Activated naive CD8-positive, alpha-beta T cell treated with anti-CD3 and anti-CD28 coated beads, Interleukin-2, amount 50 U/mL, for 24 hours (primary cell): ENCODE data around the gene SPC25.
A peak's percentile ranks its signal among the peaks of the same experiment; 100 is the strongest.

Source experiments
- ATAC-seq: fragments of 150-1000 bp; cut with Tn5 transposase; one replicate; pipeline ENCODE4 v1.10.0; 2021
- DNase-seq: peaks from one replicate; pipeline ENCODE4 v3.0.0; 2021
- H3K27ac Mint-ChIP-seq: one replicate; pipeline ENCODE4 v1.8.0; 2021; ENCODE audit warnings: mild to moderate bottlenecking, mixed read lengths
- H3K27me3 Mint-ChIP-seq: one replicate; pipeline ENCODE4 v1.8.0; 2021; ENCODE audit warnings: mixed read lengths
- H3K36me3 Mint-ChIP-seq: one replicate; pipeline ENCODE4 v1.8.0; 2021; ENCODE audit warnings: low read depth, mixed read lengths
- H3K4me1 Mint-ChIP-seq: one replicate; pipeline ENCODE4 v1.8.0; 2021; ENCODE audit warnings: mixed read lengths
- H3K4me3 Mint-ChIP-seq: one replicate; pipeline ENCODE4 v1.8.0; 2021; ENCODE audit warnings: mild to moderate bottlenecking, moderate library complexity, mixed read lengths
- H3K9me3 Mint-ChIP-seq: one replicate; pipeline ENCODE4 v1.8.0; 2021; ENCODE audit warnings: mixed read lengths

SPC25 gene

DNA sequence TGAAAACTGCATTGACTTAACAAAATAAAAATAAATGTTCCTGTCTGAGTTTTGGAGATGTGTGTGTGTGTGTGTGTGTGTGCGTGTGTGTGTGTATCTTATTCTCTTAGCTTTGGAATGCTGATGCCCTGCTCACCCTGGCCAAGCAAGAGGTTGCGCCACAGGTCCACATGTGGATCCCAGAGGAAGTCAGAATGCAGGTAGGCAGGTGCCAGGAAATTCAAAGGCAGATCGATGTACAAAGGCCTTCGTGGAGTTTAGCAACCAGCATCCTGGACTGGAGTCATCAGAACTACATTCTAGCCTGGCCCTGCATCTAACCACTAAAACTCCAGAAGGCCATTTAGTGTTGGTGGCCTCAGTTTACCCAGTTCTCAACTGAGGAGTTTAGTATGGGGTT lies 23.3 kb upstream of the SPC25 start:
- DNase-seq (no peak), ATAC-seq (no peak)
- H3K4me1 Mint-ChIP-seq, result peaks cover 12% of the 10 kb centered on the region
- H3K27ac Mint-ChIP-seq, result no peak overlapping the region
- H3K36me3 Mint-ChIP-seq, result no peaks in the 10 kb centered on the region
- peaks cover 28% of the 10 kb centered on the region for H3K27me3 Mint-ChIP-seq
- H3K4me3 Mint-ChIP-seq, result no peak overlapping the region
- H3K9me3 Mint-ChIP-seq, result no peaks in the 10 kb centered on the region

DNA sequence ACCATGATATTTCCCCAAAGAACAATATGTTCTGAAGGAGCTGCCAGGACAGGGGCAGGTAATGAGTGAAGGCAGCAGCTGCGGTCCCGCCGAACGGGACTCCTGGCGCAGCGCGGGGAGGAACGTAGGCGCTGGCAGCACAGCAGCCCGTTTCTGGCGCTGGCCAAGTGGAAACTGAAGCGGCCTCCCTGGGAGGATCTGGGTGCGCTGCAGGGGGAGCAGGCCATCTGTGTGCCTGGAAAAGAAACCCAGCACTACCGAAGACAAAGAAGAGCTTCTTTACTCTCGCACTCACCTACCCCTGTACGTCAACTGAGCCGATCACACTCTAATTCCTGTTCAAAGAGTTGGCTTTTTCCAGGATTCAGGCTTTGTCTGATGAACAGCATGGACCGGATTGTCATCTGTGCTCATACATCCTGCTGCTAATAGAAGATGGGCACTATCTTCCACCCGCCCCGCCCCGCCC lies 22.7 kb upstream of the SPC25 start:
- H3K4me3 Mint-ChIP-seq, result no peak overlapping the region

DNA sequence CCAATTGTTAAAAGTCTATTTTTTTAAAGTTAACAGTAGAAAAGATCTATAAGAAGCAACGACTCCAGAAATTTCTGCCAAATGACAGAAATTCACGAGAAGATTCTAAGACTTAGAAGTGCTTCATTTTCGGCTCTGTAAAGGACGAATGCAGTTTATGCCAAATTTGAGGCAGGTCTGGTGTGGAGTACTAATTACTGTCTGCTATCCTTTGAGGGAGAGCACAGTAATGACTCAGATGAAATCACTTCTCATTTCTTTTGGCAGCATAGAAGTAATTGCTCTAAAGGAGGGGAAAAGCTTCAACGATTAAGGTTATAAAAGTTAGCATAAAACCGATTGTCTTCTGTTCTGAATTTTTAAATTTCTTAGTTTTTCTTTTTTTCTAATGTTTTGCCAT lies 22.2 kb upstream of the SPC25 start:
- peaks cover 27% of the 10 kb centered on the region for H3K27me3 Mint-ChIP-seq
- H3K36me3 Mint-ChIP-seq, result no peaks in the 10 kb centered on the region
- H3K4me3 Mint-ChIP-seq, result no peak overlapping the region
- ATAC-seq, result no peak
- H3K4me1 Mint-ChIP-seq, result peaks cover 12% of the 10 kb centered on the region
- DNase-seq, result no peak
- H3K27ac Mint-ChIP-seq, result no peak overlapping the region
- no peaks in the 10 kb centered on the region for H3K9me3 Mint-ChIP-seq

More for the DNA sequence above, 22.7 kb upstream of the SPC25 start:
- ATAC-seq (no peak), DNase-seq (peak; percentile 4)
- Mint-ChIP-seq H3K36me3 (no peaks in the 10 kb centered on the region), H3K27ac (no peak overlapping the region), H3K9me3 (no peaks in the 10 kb centered on the region), H3K27me3 (peaks cover 27% of the 10 kb centered on the region), H3K4me1 (peaks cover 12% of the 10 kb centered on the region)

DNA sequence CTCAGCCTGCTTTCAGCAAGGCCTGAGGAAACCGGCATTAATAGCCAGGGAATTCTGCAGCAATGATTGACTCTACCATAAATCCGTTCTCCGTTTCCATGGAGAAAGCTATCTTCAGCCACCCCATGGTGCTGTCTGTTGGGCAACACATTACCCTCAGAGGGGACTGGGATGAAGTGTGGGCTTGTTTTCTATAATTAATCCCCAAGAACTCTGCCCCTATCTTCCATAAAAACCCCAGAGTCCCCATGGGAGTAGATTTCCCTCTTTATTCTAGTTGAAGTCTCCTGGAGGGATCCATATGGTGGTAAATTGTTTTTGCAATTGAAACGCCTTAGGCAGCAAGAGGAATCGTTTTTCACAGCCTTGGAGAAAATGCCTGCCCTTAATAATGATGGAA lies 20.1 kb upstream of the SPC25 start:
- DNase-seq, result no peak
- H3K27me3 Mint-ChIP-seq, result peaks cover 32% of the 10 kb centered on the region
- H3K9me3 Mint-ChIP-seq, result no peaks in the 10 kb centered on the region
- H3K27ac Mint-ChIP-seq, result no peak overlapping the region
- H3K36me3 Mint-ChIP-seq, result no peaks in the 10 kb centered on the region
- no peak for ATAC-seq
- H3K4me3 Mint-ChIP-seq, result no peak overlapping the region
- H3K4me1 Mint-ChIP-seq, result peaks cover 5% of the 10 kb centered on the region

DNA sequence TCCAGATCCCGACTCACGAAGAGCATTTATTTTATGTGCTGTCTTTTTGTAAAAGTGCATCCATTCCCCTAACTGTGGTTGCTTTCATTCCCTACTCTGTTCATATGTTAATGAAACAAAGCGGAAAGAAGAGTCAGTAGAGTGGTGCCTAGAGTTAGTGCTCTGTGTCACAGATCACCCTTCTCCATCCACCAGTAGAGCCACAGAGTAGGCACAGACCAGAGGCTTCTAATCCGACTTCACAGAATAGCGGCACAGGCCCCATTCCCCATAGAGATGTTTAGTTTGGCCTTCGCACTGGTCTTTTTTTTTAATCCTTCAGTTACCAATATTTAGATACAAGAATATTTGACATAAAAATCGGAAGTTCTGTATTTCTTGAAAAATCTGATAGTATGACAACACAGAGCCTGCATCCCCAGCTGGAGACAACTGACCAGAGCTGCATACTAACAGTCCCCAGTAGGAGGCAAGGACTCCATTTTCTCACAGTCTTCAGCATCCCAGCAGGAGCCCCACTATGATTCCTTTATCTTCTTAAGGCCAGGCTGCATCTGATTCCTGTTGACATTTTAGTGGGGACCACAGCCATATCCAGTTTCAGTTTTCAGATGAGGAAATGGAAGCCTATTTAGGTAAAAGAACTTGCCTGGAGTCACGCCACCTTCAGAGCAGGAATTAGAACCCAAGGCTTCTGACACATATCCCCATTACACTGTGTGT lies 17.9 kb upstream of the SPC25 start:
- Mint-ChIP-seq H3K36me3 (no peaks in the 10 kb centered on the region), H3K9me3 (no peaks in the 10 kb centered on the region), H3K4me1 (peaks cover 2% of the 10 kb centered on the region), H3K27me3 (peaks cover 29% of the 10 kb centered on the region), H3K4me3 (no peak overlapping the region), H3K27ac (no peak overlapping the region)
- DNase-seq (no peak), ATAC-seq (no peak)

DNA sequence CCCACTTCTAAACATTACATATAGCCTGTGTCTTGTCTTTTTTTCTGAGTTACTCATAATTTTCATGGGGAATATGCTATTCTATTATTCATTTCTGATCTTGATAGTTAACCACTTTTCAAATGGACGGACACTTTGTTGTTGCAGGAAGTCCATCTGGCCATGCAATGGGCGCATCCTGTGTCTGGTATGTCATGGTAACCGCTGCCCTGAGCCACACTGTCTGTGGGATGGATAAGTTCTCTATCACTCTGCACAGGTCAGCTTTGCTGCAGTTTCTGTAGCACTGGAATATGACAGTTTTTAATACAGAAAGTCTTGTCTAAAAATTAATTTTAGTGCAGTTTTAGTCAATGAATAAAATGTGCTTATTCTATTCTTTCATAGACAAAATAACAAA lies 14.1 kb upstream of the SPC25 start:
- H3K27me3 Mint-ChIP-seq, result peaks cover 13% of the 10 kb centered on the region
- H3K4me1 Mint-ChIP-seq, result no peaks in the 10 kb centered on the region
- no peak for ATAC-seq
- H3K27ac Mint-ChIP-seq, result no peak overlapping the region
- H3K36me3 Mint-ChIP-seq, result no peaks in the 10 kb centered on the region
- H3K4me3 Mint-ChIP-seq, result no peak overlapping the region
- no peak for DNase-seq
- no peaks in the 10 kb centered on the region for H3K9me3 Mint-ChIP-seq

DNA sequence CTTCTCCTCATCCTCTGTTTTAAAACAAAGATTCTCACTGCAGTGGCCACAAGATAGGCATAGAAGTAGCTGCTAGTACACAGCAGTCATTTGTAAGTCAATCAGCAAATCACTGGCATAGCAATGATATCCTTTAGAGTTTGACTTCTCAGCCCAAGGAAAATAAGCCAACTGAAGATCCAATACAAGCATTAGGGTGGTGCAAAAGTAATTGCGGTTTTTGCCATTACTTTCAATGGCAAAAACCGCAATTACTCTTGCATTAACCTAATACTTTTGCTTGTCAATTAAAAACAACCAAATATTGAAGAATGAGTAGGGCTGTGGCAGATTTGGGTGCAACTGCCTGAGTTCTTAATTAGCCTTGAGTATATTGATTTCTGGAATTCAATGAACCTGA lies 13.7 kb upstream of the SPC25 start:
- peaks cover 16% of the 10 kb centered on the region for H3K27me3 Mint-ChIP-seq
- no peak for DNase-seq
- no peaks in the 10 kb centered on the region for H3K9me3 Mint-ChIP-seq
- no peak overlapping the region for H3K27ac Mint-ChIP-seq
- ATAC-seq, result no peak
- H3K4me1 Mint-ChIP-seq, result no peaks in the 10 kb centered on the region
- H3K4me3 Mint-ChIP-seq, result no peak overlapping the region
- no peaks in the 10 kb centered on the region for H3K36me3 Mint-ChIP-seq

DNA sequence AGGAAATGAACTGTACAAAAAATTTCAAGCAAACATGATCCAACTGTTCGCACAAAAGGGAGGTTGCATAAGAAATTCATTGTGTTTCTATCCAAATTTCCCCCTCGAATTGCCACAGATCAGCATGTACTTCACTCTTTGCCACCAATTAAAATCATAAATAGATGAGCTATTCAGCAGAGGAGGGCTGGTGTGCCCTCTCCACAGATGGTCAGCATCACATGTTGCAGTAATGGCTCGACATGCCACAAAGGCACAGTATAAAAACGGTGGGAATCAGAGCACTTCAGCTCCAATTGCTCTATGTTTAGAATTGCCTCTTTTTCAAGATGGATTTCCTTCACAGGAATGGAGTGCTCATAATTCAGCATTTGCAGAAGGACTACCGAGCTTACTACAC lies 10.8 kb upstream of the SPC25 start, which contains the start of gene G6PC2:
Gene G6PC2 (plus strand): TSS at position 289 of the 400 bp plus-strand sequence. CDS start 41 bp downstream, at position 330.
- ATAC-seq (no peak), DNase-seq (no peak)
- Mint-ChIP-seq H3K9me3 (no peaks in the 10 kb centered on the region), H3K27ac (no peak within 1 kb of the TSS), H3K4me1 (no peaks in the 10 kb centered on the region), H3K27me3 (peaks cover 14% of the 10 kb centered on the region), H3K36me3 (no peaks in the 10 kb centered on the region), H3K4me3 (no peak within 1 kb of the TSS)

DNA sequence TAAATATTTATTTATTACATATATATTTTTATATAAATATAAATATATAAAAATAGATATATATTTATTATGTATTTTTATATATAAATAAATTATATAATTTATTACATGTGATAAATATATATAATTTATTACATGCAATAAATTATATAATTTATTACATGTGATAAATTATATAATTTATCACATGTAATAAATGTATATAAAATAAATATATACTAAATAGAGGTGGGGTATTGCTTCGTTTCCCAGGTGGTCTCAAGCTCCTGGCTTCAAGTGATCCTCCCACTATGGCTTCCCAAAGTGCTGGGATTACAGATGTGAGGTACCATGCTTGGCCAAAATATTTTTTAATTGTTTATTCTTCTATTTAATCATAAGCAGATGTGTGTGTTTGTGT lies 7.2 kb upstream of the SPC25 start:
- no peak overlapping the region for H3K27ac Mint-ChIP-seq
- DNase-seq (no peak), ATAC-seq (no peak)
- no peaks in the 10 kb centered on the region for H3K9me3 Mint-ChIP-seq
- peaks cover 10% of the 10 kb centered on the region for H3K27me3 Mint-ChIP-seq
- H3K36me3 Mint-ChIP-seq, result no peaks in the 10 kb centered on the region
- H3K4me3 Mint-ChIP-seq, result no peak overlapping the region
- H3K4me1 Mint-ChIP-seq, result no peaks in the 10 kb centered on the region

DNA sequence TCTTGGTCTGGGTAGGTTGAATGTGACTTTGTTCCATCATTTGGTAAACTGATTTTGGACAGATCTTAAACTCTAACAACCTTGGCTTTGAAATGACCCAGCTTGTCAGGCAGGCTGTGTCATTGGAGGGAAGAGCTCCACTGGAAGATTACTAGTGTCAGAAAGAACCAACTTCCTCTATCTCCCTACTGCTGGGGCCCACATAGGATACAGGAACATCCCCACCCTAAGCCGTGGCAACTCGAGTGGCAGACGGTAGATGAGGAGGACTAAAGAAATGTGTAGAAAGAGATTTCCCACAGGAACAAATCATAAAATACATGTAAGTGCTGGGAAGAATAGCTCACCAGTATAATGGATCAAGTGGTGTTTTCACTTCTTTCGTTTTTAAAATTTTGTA lies 6.6 kb upstream of the SPC25 start:
- H3K4me1 Mint-ChIP-seq, result no peaks in the 10 kb centered on the region
- DNase-seq (no peak), ATAC-seq (no peak)
- H3K4me3 Mint-ChIP-seq, result no peak overlapping the region
- no peaks in the 10 kb centered on the region for H3K9me3 Mint-ChIP-seq
- peaks cover 13% of the 10 kb centered on the region for H3K27me3 Mint-ChIP-seq
- no peak overlapping the region for H3K27ac Mint-ChIP-seq
- no peaks in the 10 kb centered on the region for H3K36me3 Mint-ChIP-seq

DNA sequence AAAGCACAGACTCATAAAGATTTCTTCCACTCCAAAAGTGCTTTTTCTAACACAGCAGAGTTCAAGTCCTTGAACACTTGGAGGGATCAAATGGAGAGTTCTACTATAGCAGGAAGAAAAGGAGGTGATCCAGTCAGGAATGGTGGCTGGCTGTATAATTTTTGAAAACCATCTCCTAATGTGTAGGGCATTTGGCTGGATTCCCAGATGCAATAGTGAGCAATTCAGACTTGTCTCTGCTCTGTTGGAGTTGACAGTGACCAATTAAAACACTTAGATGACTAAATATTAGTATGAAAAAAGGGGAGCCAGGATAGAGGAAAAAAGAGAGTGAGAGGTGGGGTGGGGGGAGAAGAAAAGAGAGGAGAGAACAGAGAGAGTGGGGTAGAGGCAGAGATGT lies 5.5 kb upstream of the SPC25 start:
- Mint-ChIP-seq H3K4me1 (peaks cover 1% of the 10 kb centered on the region), H3K27ac (no peak overlapping the region), H3K36me3 (no peaks in the 10 kb centered on the region), H3K4me3 (no peak overlapping the region), H3K27me3 (peaks cover 10% of the 10 kb centered on the region), H3K9me3 (no peaks in the 10 kb centered on the region)
- no peak for DNase-seq
- no peak for ATAC-seq

DNA sequence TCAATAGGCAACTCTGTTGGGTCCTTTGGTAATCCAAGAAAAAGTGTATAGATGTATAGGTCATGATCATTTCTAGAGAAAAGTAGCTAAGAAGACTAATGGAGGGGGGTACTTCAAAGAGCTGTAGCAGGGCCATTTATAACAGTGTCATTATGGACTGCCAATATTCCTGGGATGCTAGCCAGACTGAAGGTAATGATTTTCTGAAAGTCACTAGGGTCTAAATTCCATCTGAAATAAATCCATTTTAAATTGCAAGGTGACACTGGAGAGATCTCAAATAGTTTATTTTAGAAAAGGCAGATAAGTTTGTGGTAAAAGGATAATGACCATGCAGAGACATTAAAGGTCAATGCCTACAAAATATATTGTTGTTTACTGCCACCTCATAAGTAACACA lies 4.5 kb upstream of the SPC25 start:
- Mint-ChIP-seq H3K36me3 (peaks cover 3% of the 10 kb centered on the region), H3K9me3 (no peaks in the 10 kb centered on the region), H3K4me1 (peaks cover 8% of the 10 kb centered on the region), H3K4me3 (no peak overlapping the region), H3K27me3 (peaks cover 10% of the 10 kb centered on the region), H3K27ac (no peak overlapping the region)
- DNase-seq, result no peak
- no peak for ATAC-seq

DNA sequence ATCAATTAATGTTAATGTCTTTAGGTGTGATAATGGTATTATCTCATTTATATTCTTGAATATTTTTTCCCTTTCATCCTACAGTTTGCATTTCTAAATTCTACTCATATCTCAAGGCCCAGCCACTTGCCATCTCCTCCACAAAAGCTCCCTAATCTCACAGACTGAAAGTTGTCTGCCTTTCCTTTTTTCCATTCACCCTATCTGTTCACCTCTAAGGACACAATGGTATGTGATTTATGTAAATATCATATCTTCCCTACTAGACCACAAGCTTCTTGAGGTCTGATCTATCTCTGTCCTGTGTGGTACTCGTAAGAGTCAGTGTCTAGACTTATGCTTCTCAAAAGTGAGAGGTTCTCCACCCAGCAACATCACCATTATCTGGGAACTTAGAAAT lies 3.9 kb upstream of the SPC25 start:
- Mint-ChIP-seq H3K36me3 (peaks cover 5% of the 10 kb centered on the region), H3K27ac (no peak overlapping the region), H3K9me3 (no peaks in the 10 kb centered on the region), H3K27me3 (peaks cover 9% of the 10 kb centered on the region), H3K4me1 (peaks cover 11% of the 10 kb centered on the region), H3K4me3 (no peak overlapping the region)
- ATAC-seq (no peak), DNase-seq (no peak)

DNA sequence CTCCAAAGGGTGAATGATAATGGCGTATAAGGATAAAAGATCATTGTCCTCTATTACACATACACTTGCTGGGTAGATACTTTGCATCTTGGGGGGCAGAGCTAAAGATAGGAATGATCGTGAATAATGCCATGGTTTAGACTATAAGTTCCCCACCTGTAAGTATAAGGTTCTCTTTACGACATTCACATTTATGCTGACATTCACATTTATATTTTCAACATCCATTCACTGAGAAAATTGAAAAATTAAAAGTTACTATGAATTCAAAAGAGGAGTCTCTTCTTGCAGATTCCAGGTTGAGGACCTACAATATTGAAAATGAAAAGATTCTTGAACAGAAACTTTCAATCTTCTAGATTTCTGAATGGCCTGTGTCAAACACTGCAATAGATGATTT lies 2.1 kb upstream of the SPC25 start:
- H3K4me3 Mint-ChIP-seq, result no peak overlapping the region
- no peak for ATAC-seq
- H3K9me3 Mint-ChIP-seq, result no peaks in the 10 kb centered on the region
- peaks cover 8% of the 10 kb centered on the region for H3K27me3 Mint-ChIP-seq
- H3K36me3 Mint-ChIP-seq, result peaks cover 14% of the 10 kb centered on the region
- H3K27ac Mint-ChIP-seq, result no peak overlapping the region
- H3K4me1 Mint-ChIP-seq, result peaks cover 12% of the 10 kb centered on the region
- DNase-seq, result no peak

DNA sequence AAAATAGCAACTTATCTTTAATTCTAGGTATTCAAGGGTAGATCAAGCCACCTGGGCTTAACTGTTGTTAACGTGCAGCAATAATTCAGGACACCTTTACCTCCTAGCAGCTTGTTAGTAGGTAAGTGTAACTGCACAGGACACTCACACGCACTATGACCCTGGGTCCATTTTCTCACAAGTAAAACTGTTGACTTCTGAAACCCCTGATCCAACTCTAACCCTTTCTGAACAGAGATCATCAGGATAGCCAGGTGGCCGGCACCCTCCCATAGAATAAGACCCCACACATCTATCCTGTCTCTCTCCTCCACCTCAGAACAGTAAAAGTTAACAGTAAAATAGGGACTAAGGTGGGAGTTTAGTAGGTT lies 610 bp downstream of the SPC25 start:
- H3K27ac Mint-ChIP-seq, result peak overlapping the region; percentile 97

DNA sequence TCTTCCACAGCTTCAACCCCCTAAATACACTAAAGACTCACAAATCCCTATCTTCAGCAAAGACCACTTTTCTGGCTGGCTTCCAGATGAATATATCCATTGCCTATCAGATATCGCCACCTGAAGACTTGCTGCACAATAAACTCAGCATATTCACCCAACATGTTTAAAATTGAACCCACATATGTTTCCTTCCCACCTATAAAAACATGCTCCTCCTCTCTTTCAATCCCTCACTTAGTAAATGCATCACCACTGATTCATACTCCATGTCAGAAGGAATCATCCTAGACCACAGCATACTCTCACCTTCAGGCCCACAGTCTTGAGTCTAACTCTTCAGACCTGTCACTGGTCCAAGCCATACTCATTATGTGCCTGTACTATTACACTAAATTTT lies 5.3 kb downstream of the SPC25 start:
- Mint-ChIP-seq H3K36me3 (peaks cover 24% of the 10 kb centered on the region), H3K4me1 (peaks cover 12% of the 10 kb centered on the region), H3K4me3 (no peak overlapping the region), H3K9me3 (no peaks in the 10 kb centered on the region), H3K27ac (no peak overlapping the region), H3K27me3 (no peaks in the 10 kb centered on the region)
- ATAC-seq, result peak; percentile 78
- no peak for DNase-seq

More for the DNA sequence above, 610 bp downstream of the SPC25 start:
- Mint-ChIP-seq H3K4me3 (peak overlapping the region; percentile 100), H3K4me1 (peaks cover 12% of the 10 kb centered on the region), H3K36me3 (peaks cover 23% of the 10 kb centered on the region), H3K9me3 (no peaks in the 10 kb centered on the region), H3K27me3 (peaks cover 8% of the 10 kb centered on the region)
- DNase-seq (no peak), ATAC-seq (no peak)
